Lower leg skin (tissue), 3 donors: ENCODE measurements around the gene VGLL3.

Source experiments
- POLR2A ChIP-seq, 2 donors: fragments of 450-650 bp; IDR thresholded peaks; one replicate each; pipeline ENCODE4 v1.6.1; 2016 to 2017; ENCODE audit warnings: antibody characterized with exemption in 2 of 2, mild to moderate bottlenecking in 1 of 2, moderate library complexity in 1 of 2
- TF ChIP-seq, protein P1 (sequence below), 3 donors: fragments of 450-650 bp; IDR thresholded peaks; one replicate each; pipeline ENCODE4 v1.5.1; 2016; ENCODE audit warnings: antibody characterized with exemption in 3 of 3, mild to moderate bottlenecking in 3 of 3, moderate library complexity in 2 of 3

DNA sequence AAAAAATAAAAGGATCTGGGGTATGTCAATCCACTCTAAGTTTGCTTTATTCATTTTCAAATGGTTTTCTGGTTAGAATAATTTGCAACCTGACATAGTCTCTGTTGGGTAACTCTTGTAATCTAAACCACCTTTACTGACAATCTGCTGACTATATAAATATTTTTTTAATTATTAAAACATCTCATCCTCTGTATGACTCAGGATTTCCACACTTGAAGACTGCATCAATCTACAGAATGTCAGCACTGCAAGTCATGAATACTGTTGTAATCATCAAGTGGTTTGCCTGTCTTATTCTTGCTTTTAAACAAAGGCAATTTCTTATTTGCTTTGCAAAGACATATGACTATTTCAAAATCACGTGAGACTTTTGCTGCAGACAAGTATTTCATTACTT lies 42.1 kb downstream of the VGLL3 start:
- no peak for TF ChIP-seq POLR2A (IDR thresholded peaks at IDR 0.05)
- TF ChIP-seq, protein P1, sequence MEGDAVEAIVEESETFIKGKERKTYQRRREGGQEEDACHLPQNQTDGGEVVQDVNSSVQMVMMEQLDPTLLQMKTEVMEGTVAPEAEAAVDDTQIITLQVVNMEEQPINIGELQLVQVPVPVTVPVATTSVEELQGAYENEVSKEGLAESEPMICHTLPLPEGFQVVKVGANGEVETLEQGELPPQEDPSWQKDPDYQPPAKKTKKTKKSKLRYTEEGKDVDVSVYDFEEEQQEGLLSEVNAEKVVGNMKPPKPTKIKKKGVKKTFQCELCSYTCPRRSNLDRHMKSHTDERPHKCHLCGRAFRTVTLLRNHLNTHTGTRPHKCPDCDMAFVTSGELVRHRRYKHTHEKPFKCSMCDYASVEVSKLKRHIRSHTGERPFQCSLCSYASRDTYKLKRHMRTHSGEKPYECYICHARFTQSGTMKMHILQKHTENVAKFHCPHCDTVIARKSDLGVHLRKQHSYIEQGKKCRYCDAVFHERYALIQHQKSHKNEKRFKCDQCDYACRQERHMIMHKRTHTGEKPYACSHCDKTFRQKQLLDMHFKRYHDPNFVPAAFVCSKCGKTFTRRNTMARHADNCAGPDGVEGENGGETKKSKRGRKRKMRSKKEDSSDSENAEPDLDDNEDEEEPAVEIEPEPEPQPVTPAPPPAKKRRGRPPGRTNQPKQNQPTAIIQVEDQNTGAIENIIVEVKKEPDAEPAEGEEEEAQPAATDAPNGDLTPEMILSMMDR (IDR thresholded peaks at IDR 0.05): no peak
